Esophagus (tissue), 2 donors: Measurements from ENCODE around the gene RPL28. TPM values are rescaled to one million over a fixed set of nuclear protein-coding genes. Genes with fewer than 3 reads are reported as not detected.
"Not testable (repeated sequence)": the region's sequence is repeated elsewhere in the genome, so short reads cannot be mapped to it uniquely, and the experiment has no call there.

Experiments
- H3K27ac ChIP-seq, 2 donors: one replicate each; pipeline ENCODE4 v1.5.1; 2013; ENCODE audit warnings: low read depth in 2 of 2, mild to moderate bottlenecking in 2 of 2, inconsistent platforms in 1 of 2, low read length in 1 of 2, moderate library complexity in 1 of 2
- H3K27me3 ChIP-seq, 2 donors: one replicate each; pipeline ENCODE4 v1.6.1; 2013; ENCODE audit warnings: low read length in 2 of 2, control low read depth in 1 of 2, mild to moderate bottlenecking in 1 of 2; ENCODE audit not compliant: insufficient read depth in 2 of 2, control insufficient read depth in 1 of 2
- H3K36me3 ChIP-seq, 2 donors: one replicate each; pipeline ENCODE4 v1.6.1; 2013; ENCODE audit warnings: low read length in 1 of 2; ENCODE audit not compliant: control insufficient read depth in 2 of 2, insufficient read depth in 2 of 2
- H3K4me1 ChIP-seq, 2 donors: one replicate each; pipeline ENCODE4 v1.6.1; 2013; ENCODE audit warnings: low read length in 1 of 2; ENCODE audit not compliant: control insufficient read depth in 2 of 2, insufficient read depth in 2 of 2
- H3K4me3 ChIP-seq, 2 donors: one replicate each; pipeline ENCODE4 v1.5.1; 2013; ENCODE audit warnings: low read length in 2 of 2, mild to moderate bottlenecking in 2 of 2, low read depth in 1 of 2, moderate library complexity in 1 of 2
- H3K9me3 ChIP-seq, 2 donors: one replicate each; pipeline ENCODE4 v1.6.1; 2013; ENCODE audit warnings: mild to moderate bottlenecking in 2 of 2, low read depth in 1 of 2, low read length in 1 of 2, moderate library complexity in 1 of 2; ENCODE audit not compliant: control insufficient read depth in 2 of 2, insufficient read depth in 1 of 2
- WGBS, 2 donors: extraction: QIAGEN DNeasy Blood & Tissue Kit; methylation state at CpG; one replicate each; pipeline ENCODE4 v1.1.7; 2013; 5-methylcytosine and 5-hydroxymethylcytosine counted together
- polyA plus RNA-seq, 2 donors: library from polyadenylated mRNA; stranded (reverse); fragments of 200-250 nt; gene quantifications; one replicate each; pipeline ENCODE4 v1.2.3, GENCODE V29; 2013
- donor health status: healthy with polysubstance abuse.
- donor health status: Bipolar disorder and iron deficiency.

The RPL28 gene
- polyA plus RNA-seq, 2 donors = 2,179 to 2,435 TPM

GRCh38 chr19:55406826-55407549, 21.3 kb downstream of the RPL28 start:
- peak overlapping the region; percentile 87 to 99 for H3K27ac ChIP-seq
- no peaks in the 10 kb centered on the region for H3K9me3 ChIP-seq
- peaks cover 5 to 24% of the 10 kb centered on the region in 2 donors for H3K4me1 ChIP-seq
- WGBS, 2 donors = 8 to 11% methylated on average over 35 of the region's 35 CpGs
- peaks cover 5 to 19% of the 10 kb centered on the region in 2 donors for H3K36me3 ChIP-seq
- H3K27me3 ChIP-seq = no peaks in the 10 kb centered on the region
- H3K4me3 ChIP-seq = peak overlapping the region; percentile 76 to 88

- not testable (repeated sequence) for H3K9me3 ChIP-seq, H3K27me3 ChIP-seq
- Histone ChIP-seq H3K36me3 (peaks cover 0 to 15% of the 10 kb centered on the region in 2 donors), H3K27ac (peak within 1 kb of the TSS; percentile 93 to 99), H3K4me3 (peak within 1 kb of the TSS; percentile 76 to 88), H3K4me1 (peaks cover 3 to 20% of the 10 kb centered on the region in 2 donors)
- 0 to 1% methylated on average over 15 to 36 of the region's 36 CpGs for WGBS, 2 donors
Observed at GRCh38 chr19:55407550-55407799, 21.7 kb downstream of the RPL28 start, which contains the start of gene UBE2S. Gene UBE2S (minus strand): TSS chr19:55407788. CDS start chr19:55407589, 199 bp downstream.

- peak overlapping the region; percentile 93 to 99 for H3K27ac ChIP-seq
- 0% methylated on average over 72 of the region's 72 CpGs for WGBS, 2 donors
- H3K9me3 ChIP-seq = no peaks in the 10 kb centered on the region
- peak overlapping the region; percentile 76 to 88 for H3K4me3 ChIP-seq
- no peaks in the 10 kb centered on the region for H3K27me3 ChIP-seq
- H3K36me3 ChIP-seq = peaks cover 0 to 11% of the 10 kb centered on the region in 2 donors
- H3K4me1 ChIP-seq = peaks cover 3 to 19% of the 10 kb centered on the region in 2 donors
Observed at GRCh38 chr19:55407800-55408532, 22.2 kb downstream of the RPL28 start.

- H3K4me3 ChIP-seq = peak overlapping the region; percentile 76 to 88
- peaks cover 3 to 19% of the 10 kb centered on the region in 2 donors for H3K4me1 ChIP-seq
- H3K27me3 ChIP-seq = no peaks in the 10 kb centered on the region
- H3K36me3 ChIP-seq = peaks cover 0 to 11% of the 10 kb centered on the region in 2 donors
- WGBS, 2 donors = 67 to 69% methylated on average over 9 of the region's 9 CpGs
- peak overlapping the region; percentile 93 to 99 for H3K27ac ChIP-seq
- H3K9me3 ChIP-seq = no peaks in the 10 kb centered on the region
Observed at GRCh38 chr19:55408533-55408872, 22.8 kb downstream of the RPL28 start.

- H3K9me3 ChIP-seq, H3K27ac ChIP-seq, H3K27me3 ChIP-seq, H3K4me3 ChIP-seq, H3K36me3 ChIP-seq: not testable (repeated sequence)
- 95 to 97% methylated on average over 8 of the region's 8 CpGs for WGBS, 2 donors
- H3K4me1 ChIP-seq = peaks cover 3 to 19% of the 10 kb centered on the region in 2 donors
Observed at GRCh38 chr19:55409179-55409578, 23.4 kb downstream of the RPL28 start.

GRCh38 chr19:55410168-55410567, 24.4 kb downstream of the RPL28 start:
- 94 to 95% methylated on average over 2 of the region's 2 CpGs for WGBS, 2 donors

GRCh38 chr19:55418185-55418584, 32.5 kb downstream of the RPL28 start:
- Histone ChIP-seq H3K27me3 (no peaks in the 10 kb centered on the region), H3K36me3 (no peaks in the 10 kb centered on the region)

More at GRCh38 chr19:55410168-55410567, 24.4 kb downstream of the RPL28 start:
- no peak overlapping the region for H3K4me3 ChIP-seq
- H3K4me1 ChIP-seq = peaks cover 3 to 19% of the 10 kb centered on the region in 2 donors
- H3K36me3 ChIP-seq = peaks cover 0 to 3% of the 10 kb centered on the region in 2 donors
- no peaks in the 10 kb centered on the region for H3K9me3 ChIP-seq
- H3K27me3 ChIP-seq = no peaks in the 10 kb centered on the region
- H3K27ac ChIP-seq = no peak overlapping the region

GRCh38 chr19:55419103-55419502, 33.4 kb downstream of the RPL28 start:
- no peak overlapping the region for H3K4me3 ChIP-seq
- WGBS, 2 donors = 60 to 61% methylated on average over 5 of the region's 5 CpGs
- no peaks in the 10 kb centered on the region for H3K4me1 ChIP-seq
- H3K36me3 ChIP-seq = no peaks in the 10 kb centered on the region
- H3K27me3 ChIP-seq = no peaks in the 10 kb centered on the region
- H3K9me3 ChIP-seq = no peaks in the 10 kb centered on the region
- no peak overlapping the region for H3K27ac ChIP-seq

More at GRCh38 chr19:55418185-55418584, 32.5 kb downstream of the RPL28 start:
- Histone ChIP-seq H3K27ac (no peak overlapping the region), H3K9me3 (no peaks in the 10 kb centered on the region), H3K4me1 (no peaks in the 10 kb centered on the region), H3K4me3 (no peak overlapping the region)
- 15% methylated on average over 7 of the region's 7 CpGs for WGBS, 2 donors

GRCh38 chr19:55419624-55420236, 34.0 kb downstream of the RPL28 start:
- WGBS, 2 donors = 79 to 83% methylated on average over 5 of the region's 5 CpGs
- no peak overlapping the region for H3K4me3 ChIP-seq
- H3K4me1 ChIP-seq = no peaks in the 10 kb centered on the region
- no peaks in the 10 kb centered on the region for H3K9me3 ChIP-seq
- no peaks in the 10 kb centered on the region for H3K27me3 ChIP-seq
- no peaks in the 10 kb centered on the region for H3K36me3 ChIP-seq
- H3K27ac ChIP-seq = no peak overlapping the region
